GM21717 (cell line): ENCODE data around the gene PPRC1.

Experiments
- ATAC-seq: cut with Tn5 transposase; IDR thresholded peaks from one replicate; pipeline ENCODE4 v1.9.1; 2021; ENCODE audit warnings: mild to moderate bottlenecking, moderate library complexity; ENCODE audit not compliant: unreplicated experiment

PPRC1 gene

GRCh38 chr10:102118867-102119266, 14.0 kb upstream of the PPRC1 start:
- ATAC-seq, result no peak

- no peak for ATAC-seq
These were observed 13.3 kb upstream of the PPRC1 start for GRCh38 chr10:102119417-102120141.

- peak; percentile 51 for ATAC-seq
These were observed 12.5 kb upstream of the PPRC1 start, which contains the start of gene LDB1 for GRCh38 chr10:102120142-102120990. TSS of gene LDB1 (minus strand) at chr10:102120368. CDS start at chr10:102120110, 258 bp downstream.

GRCh38 chr10:102120991-102121738, 11.7 kb upstream of the PPRC1 start:
- ATAC-seq, result no peak

- no peak for ATAC-seq
These were observed 11.0 kb upstream of the PPRC1 start for GRCh38 chr10:102121739-102122372.

GRCh38 chr10:102122450-102122849, 10.4 kb upstream of the PPRC1 start:
- ATAC-seq, result no peak

GRCh38 chr10:102123223-102123622, 9.6 kb upstream of the PPRC1 start:
- no peak for ATAC-seq

- ATAC-seq, result no peak
These were observed 1.3 kb upstream of the PPRC1 start for GRCh38 chr10:102131286-102132170.

GRCh38 chr10:102132193-102132562, 662 bp upstream of the PPRC1 start:
- ATAC-seq, result no peak

GRCh38 chr10:102133373-102134195, 744 bp downstream of the PPRC1 start:
- ATAC-seq, result no peak

GRCh38 chr10:102134416-102134815, 1.6 kb downstream of the PPRC1 start:
- ATAC-seq, result no peak

- no peak for ATAC-seq
These were observed 3.2 kb downstream of the PPRC1 start for GRCh38 chr10:102135956-102136526.

GRCh38 chr10:102139281-102140110, 6.7 kb downstream of the PPRC1 start:
- no peak for ATAC-seq

- ATAC-seq, result no peak
These were observed 7.4 kb downstream of the PPRC1 start for GRCh38 chr10:102140218-102140617.

GRCh38 chr10:102140913-102141540, 8.2 kb downstream of the PPRC1 start:
- ATAC-seq, result no peak

GRCh38 chr10:102141583-102142107, 8.8 kb downstream of the PPRC1 start:
- no peak for ATAC-seq

- ATAC-seq, result no peak
These were observed 14.2 kb downstream of the PPRC1 start for GRCh38 chr10:102146971-102147428.
